Measurements from ENCODE around the gene TMEM183A. TPM values are rescaled to one million over a fixed set of nuclear protein-coding genes. Genes with fewer than 3 reads are reported as not detected.

Gene TMEM183A
- polyA plus RNA-seq, 2 donors: 24.2 to 38.6 TPM

- H3K9me3 ChIP-seq (ENCODE audit: control insufficient read depth in 2 of 2, insufficient read depth in 1 of 2, low read depth in 1 of 2, low read length in 1 of 2): no peaks in the 10 kb centered on the region
- no peak overlapping the region for H3K4me3 ChIP-seq (ENCODE audit: low read depth in 1 of 2, low read length in 2 of 2)
- no peaks in the 10 kb centered on the region for H3K27me3 ChIP-seq (ENCODE audit: control insufficient read depth in 1 of 2, insufficient read depth in 2 of 2, low read length in 2 of 2)
- 85 to 92% methylated on average over 3 of the region's 3 CpGs for WGBS, 2 donors
- H3K36me3 ChIP-seq (ENCODE audit: control insufficient read depth in 2 of 2, insufficient read depth in 2 of 2, low read length in 1 of 2): no peaks in the 10 kb centered on the region
- no peaks in the 10 kb centered on the region for H3K4me1 ChIP-seq (ENCODE audit: control insufficient read depth in 2 of 2, insufficient read depth in 2 of 2, low read length in 1 of 2)
- H3K27ac ChIP-seq (ENCODE audit: low read depth in 2 of 2, low read length in 1 of 2): no peak overlapping the region
Observed at GRCh38 chr1:203052601-203053000, 45.4 kb downstream of the TMEM183A start.

GRCh38 chr1:203054184-203054583 lies 47.0 kb downstream of the TMEM183A start:
- no peak overlapping the region for H3K4me3 ChIP-seq (ENCODE audit: low read depth in 1 of 2, low read length in 2 of 2)
- no peaks in the 10 kb centered on the region for H3K4me1 ChIP-seq (ENCODE audit: control insufficient read depth in 2 of 2, insufficient read depth in 2 of 2, low read length in 1 of 2)
- H3K27ac ChIP-seq (ENCODE audit: low read depth in 2 of 2, low read length in 1 of 2): no peak overlapping the region
- no peaks in the 10 kb centered on the region for H3K27me3 ChIP-seq (ENCODE audit: control insufficient read depth in 1 of 2, insufficient read depth in 2 of 2, low read length in 2 of 2)
- 56 to 62% methylated on average over 1 of the region's 1 CpG for WGBS, 2 donors
- H3K36me3 ChIP-seq (ENCODE audit: control insufficient read depth in 2 of 2, insufficient read depth in 2 of 2, low read length in 1 of 2): no peaks in the 10 kb centered on the region
- no peaks in the 10 kb centered on the region for H3K9me3 ChIP-seq (ENCODE audit: control insufficient read depth in 2 of 2, insufficient read depth in 1 of 2, low read depth in 1 of 2, low read length in 1 of 2)

- H3K27ac ChIP-seq (ENCODE audit: low read depth in 2 of 2, low read length in 1 of 2): no peak overlapping the region
- no peaks in the 10 kb centered on the region for H3K9me3 ChIP-seq (ENCODE audit: control insufficient read depth in 2 of 2, insufficient read depth in 1 of 2, low read depth in 1 of 2, low read length in 1 of 2)
- no peaks in the 10 kb centered on the region for H3K4me1 ChIP-seq (ENCODE audit: control insufficient read depth in 2 of 2, insufficient read depth in 2 of 2, low read length in 1 of 2)
- H3K36me3 ChIP-seq (ENCODE audit: control insufficient read depth in 2 of 2, insufficient read depth in 2 of 2, low read length in 1 of 2): no peaks in the 10 kb centered on the region
- H3K4me3 ChIP-seq (ENCODE audit: low read depth in 1 of 2, low read length in 2 of 2): no peak overlapping the region
- H3K27me3 ChIP-seq (ENCODE audit: control insufficient read depth in 1 of 2, insufficient read depth in 2 of 2, low read length in 2 of 2): no peaks in the 10 kb centered on the region
- 85 to 87% methylated on average over 5 of the region's 5 CpGs for WGBS, 2 donors
Observed at GRCh38 chr1:203054642-203055041, 47.5 kb downstream of the TMEM183A start.

- Histone ChIP-seq H3K4me3 (ENCODE audit: low read depth in 1 of 2, low read length in 2 of 2) (no peak overlapping the region), H3K9me3 (ENCODE audit: control insufficient read depth in 2 of 2, insufficient read depth in 1 of 2, low read depth in 1 of 2, low read length in 1 of 2) (no peaks in the 10 kb centered on the region), H3K4me1 (ENCODE audit: control insufficient read depth in 2 of 2, insufficient read depth in 2 of 2, low read length in 1 of 2) (no peaks in the 10 kb centered on the region), H3K27ac (ENCODE audit: low read depth in 2 of 2, low read length in 1 of 2) (no peak overlapping the region), H3K27me3 (ENCODE audit: control insufficient read depth in 1 of 2, insufficient read depth in 2 of 2, low read length in 2 of 2) (no peaks in the 10 kb centered on the region), H3K36me3 (ENCODE audit: control insufficient read depth in 2 of 2, insufficient read depth in 2 of 2, low read length in 1 of 2) (no peaks in the 10 kb centered on the region)
- 91 to 93% methylated on average over 24 of the region's 24 CpGs for WGBS, 2 donors
Observed at GRCh38 chr1:203055161-203055799, 48.1 kb downstream of the TMEM183A start.

- H3K36me3 ChIP-seq (ENCODE audit: control insufficient read depth in 2 of 2, insufficient read depth in 2 of 2, low read length in 1 of 2): no peaks in the 10 kb centered on the region
- no peaks in the 10 kb centered on the region for H3K9me3 ChIP-seq (ENCODE audit: control insufficient read depth in 2 of 2, insufficient read depth in 1 of 2, low read depth in 1 of 2, low read length in 1 of 2)
- no peak overlapping the region for H3K27ac ChIP-seq (ENCODE audit: low read depth in 2 of 2, low read length in 1 of 2)
- WGBS, 2 donors: 86% methylated on average over 7 of the region's 7 CpGs
- H3K4me1 ChIP-seq (ENCODE audit: control insufficient read depth in 2 of 2, insufficient read depth in 2 of 2, low read length in 1 of 2): no peaks in the 10 kb centered on the region
- no peak overlapping the region for H3K4me3 ChIP-seq (ENCODE audit: low read depth in 1 of 2, low read length in 2 of 2)
- no peaks in the 10 kb centered on the region for H3K27me3 ChIP-seq (ENCODE audit: control insufficient read depth in 1 of 2, insufficient read depth in 2 of 2, low read length in 2 of 2)
Observed at GRCh38 chr1:203056012-203056411, 48.8 kb downstream of the TMEM183A start.

- no peaks in the 10 kb centered on the region for H3K27me3 ChIP-seq (ENCODE audit: control insufficient read depth in 1 of 2, insufficient read depth in 2 of 2, low read length in 2 of 2)
- H3K9me3 ChIP-seq (ENCODE audit: control insufficient read depth in 2 of 2, insufficient read depth in 1 of 2, low read depth in 1 of 2, low read length in 1 of 2): no peaks in the 10 kb centered on the region
- H3K4me1 ChIP-seq (ENCODE audit: control insufficient read depth in 2 of 2, insufficient read depth in 2 of 2, low read length in 1 of 2): no peaks in the 10 kb centered on the region
- 92 to 95% methylated on average over 6 of the region's 6 CpGs for WGBS, 2 donors
- H3K36me3 ChIP-seq (ENCODE audit: control insufficient read depth in 2 of 2, insufficient read depth in 2 of 2, low read length in 1 of 2): no peaks in the 10 kb centered on the region
- H3K27ac ChIP-seq (ENCODE audit: low read depth in 2 of 2, low read length in 1 of 2): no peak overlapping the region
- H3K4me3 ChIP-seq (ENCODE audit: low read depth in 1 of 2, low read length in 2 of 2): no peak overlapping the region
Observed at GRCh38 chr1:203056516-203056915, 49.3 kb downstream of the TMEM183A start.

GRCh38 chr1:203057911-203058675 lies 50.9 kb downstream of the TMEM183A start:
- H3K4me1 ChIP-seq (ENCODE audit: control insufficient read depth in 2 of 2, insufficient read depth in 2 of 2, low read length in 1 of 2): no peaks in the 10 kb centered on the region
- H3K27me3 ChIP-seq (ENCODE audit: control insufficient read depth in 1 of 2, insufficient read depth in 2 of 2, low read length in 2 of 2): no peaks in the 10 kb centered on the region
- H3K9me3 ChIP-seq (ENCODE audit: control insufficient read depth in 2 of 2, insufficient read depth in 1 of 2, low read depth in 1 of 2, low read length in 1 of 2): no peaks in the 10 kb centered on the region
- no peak overlapping the region for H3K4me3 ChIP-seq (ENCODE audit: low read depth in 1 of 2, low read length in 2 of 2)
- 52 to 53% methylated on average over 9 to 10 of the region's 10 CpGs for WGBS, 2 donors
- no peak overlapping the region for H3K27ac ChIP-seq (ENCODE audit: low read depth in 2 of 2, low read length in 1 of 2)
- no peaks in the 10 kb centered on the region for H3K36me3 ChIP-seq (ENCODE audit: control insufficient read depth in 2 of 2, insufficient read depth in 2 of 2, low read length in 1 of 2)

GRCh38 chr1:203058676-203058935 lies 51.4 kb downstream of the TMEM183A start:
- Histone ChIP-seq H3K27me3 (ENCODE audit: control insufficient read depth in 1 of 2, insufficient read depth in 2 of 2, low read length in 2 of 2) (no peaks in the 10 kb centered on the region), H3K36me3 (ENCODE audit: control insufficient read depth in 2 of 2, insufficient read depth in 2 of 2, low read length in 1 of 2) (no peaks in the 10 kb centered on the region), H3K4me1 (ENCODE audit: control insufficient read depth in 2 of 2, insufficient read depth in 2 of 2, low read length in 1 of 2) (no peaks in the 10 kb centered on the region), H3K27ac (ENCODE audit: low read depth in 2 of 2, low read length in 1 of 2) (no peak overlapping the region), H3K4me3 (ENCODE audit: low read depth in 1 of 2, low read length in 2 of 2) (no peak overlapping the region), H3K9me3 (ENCODE audit: control insufficient read depth in 2 of 2, insufficient read depth in 1 of 2, low read depth in 1 of 2, low read length in 1 of 2) (no peaks in the 10 kb centered on the region)
- 63 to 80% methylated on average over 1 of the region's 1 CpG for WGBS, 2 donors

GRCh38 chr1:203059485-203059884 lies 52.3 kb downstream of the TMEM183A start:
- Histone ChIP-seq H3K4me3 (ENCODE audit: low read depth in 1 of 2, low read length in 2 of 2) (no peak overlapping the region), H3K27me3 (ENCODE audit: control insufficient read depth in 1 of 2, insufficient read depth in 2 of 2, low read length in 2 of 2) (no peaks in the 10 kb centered on the region), H3K4me1 (ENCODE audit: control insufficient read depth in 2 of 2, insufficient read depth in 2 of 2, low read length in 1 of 2) (no peaks in the 10 kb centered on the region), H3K27ac (ENCODE audit: low read depth in 2 of 2, low read length in 1 of 2) (no peak overlapping the region), H3K36me3 (ENCODE audit: control insufficient read depth in 2 of 2, insufficient read depth in 2 of 2, low read length in 1 of 2) (no peaks in the 10 kb centered on the region), H3K9me3 (ENCODE audit: control insufficient read depth in 2 of 2, insufficient read depth in 1 of 2, low read depth in 1 of 2, low read length in 1 of 2) (no peaks in the 10 kb centered on the region)
- WGBS, 2 donors: 74 to 81% methylated on average over 2 of the region's 2 CpGs

- no peaks in the 10 kb centered on the region for H3K4me1 ChIP-seq (ENCODE audit: control insufficient read depth in 2 of 2, insufficient read depth in 2 of 2, low read length in 1 of 2)
- no peak overlapping the region for H3K27ac ChIP-seq (ENCODE audit: low read depth in 2 of 2, low read length in 1 of 2)
- H3K27me3 ChIP-seq (ENCODE audit: control insufficient read depth in 1 of 2, insufficient read depth in 2 of 2, low read length in 2 of 2): no peaks in the 10 kb centered on the region
- H3K9me3 ChIP-seq (ENCODE audit: control insufficient read depth in 2 of 2, insufficient read depth in 1 of 2, low read depth in 1 of 2, low read length in 1 of 2): no peaks in the 10 kb centered on the region
- H3K4me3 ChIP-seq (ENCODE audit: low read depth in 1 of 2, low read length in 2 of 2): no peak overlapping the region
- no peaks in the 10 kb centered on the region for H3K36me3 ChIP-seq (ENCODE audit: control insufficient read depth in 2 of 2, insufficient read depth in 2 of 2, low read length in 1 of 2)
- 95% methylated on average over 11 of the region's 11 CpGs for WGBS, 2 donors
Observed at GRCh38 chr1:203060115-203060514, 52.9 kb downstream of the TMEM183A start.

All from esophagus (tissue), 2 donors.